IPS-NIHi7 (cell line): ENCODE measurements around the gene IL15RA.
A peak's percentile ranks its signal among the peaks of the same experiment; 100 is the strongest.
"Not testable (repeated sequence)": the region's sequence is repeated elsewhere in the genome, so short reads cannot be mapped to it uniquely, and the experiment has no call there.

Experiments used
- DNase-seq: peaks from one replicate; pipeline ENCODE4 v3.0.0; 2012; ENCODE audit warnings: mixed read lengths; ENCODE audit errors: extremely low spot score

The IL15RA gene

GRCh38 chr10:5970066-5970465, 7.3 kb downstream of the IL15RA start:
- no peak for DNase-seq

- DNase-seq, result no peak
These were observed 8.5 kb downstream of the IL15RA start for GRCh38 chr10:5968681-5969453.

GRCh38 chr10:5968037-5968680, 9.2 kb downstream of the IL15RA start:
- no peak for DNase-seq

- no peak for DNase-seq
These were observed 12.1 kb downstream of the IL15RA start for GRCh38 chr10:5965266-5965665.

- DNase-seq, result no peak
These were observed 12.6 kb downstream of the IL15RA start for GRCh38 chr10:5964736-5965135.

GRCh38 chr10:5963591-5963990, 13.8 kb downstream of the IL15RA start:
- no peak for DNase-seq

GRCh38 chr10:5963071-5963470, 14.3 kb downstream of the IL15RA start:
- DNase-seq, result no peak

- DNase-seq, result not testable (repeated sequence)
These were observed 14.9 kb downstream of the IL15RA start for GRCh38 chr10:5962358-5962940.

GRCh38 chr10:5961405-5962100, 15.8 kb downstream of the IL15RA start:
- DNase-seq, result no peak

GRCh38 chr10:5960973-5961275, 16.4 kb downstream of the IL15RA start:
- DNase-seq, result not testable (repeated sequence)

- no peak for DNase-seq
These were observed 17.0 kb downstream of the IL15RA start for GRCh38 chr10:5960070-5960972.

- no peak for DNase-seq
These were observed 17.7 kb downstream of the IL15RA start for GRCh38 chr10:5959581-5960069.

GRCh38 chr10:5959142-5959541, 18.2 kb downstream of the IL15RA start:
- no peak for DNase-seq

- DNase-seq, result no peak
These were observed 18.7 kb downstream of the IL15RA start for GRCh38 chr10:5958675-5959074.

GRCh38 chr10:5958077-5958476, 19.3 kb downstream of the IL15RA start:
- DNase-seq, result no peak

- DNase-seq, result no peak
These were observed 21.0 kb downstream of the IL15RA start for GRCh38 chr10:5956146-5956936.

- peak; percentile 7 for DNase-seq
These were observed 23.7 kb downstream of the IL15RA start for GRCh38 chr10:5953676-5954075.

- DNase-seq, result peak; percentile 26
These were observed 24.5 kb downstream of the IL15RA start for GRCh38 chr10:5952731-5953385.

- no peak for DNase-seq
These were observed 25.5 kb downstream of the IL15RA start for GRCh38 chr10:5951721-5952407.
